WTC11 (cell line): ENCODE results near the gene CEMIP. TPM values are rescaled to one million over a fixed set of nuclear protein-coding genes. Genes with fewer than 3 reads are reported as not detected.

Experiments
- ATAC-seq: fragments of 200-7000 bp; cut with Tn5 transposase; 2 replicates; pipeline ENCODE4 v1.10.0; 2021; ENCODE audit warnings: mild to moderate bottlenecking, moderate library complexity
- CTCF ChIA-PET: fragments of 300-600 bp; sonication (Branson Sonifier 250); formaldehyde crosslinking; loops from one replicate; lab custom pipeline; 2021; ENCODE audit warnings: antibody characterized with exemption; lab: Charles Lee
- POLR2A ChIA-PET: fragments of 350-600 bp; sonication (Branson Sonifier 250); formaldehyde crosslinking; loops from one replicate; lab custom pipeline; 2021; ENCODE audit warnings: antibody characterized with exemption; lab: Charles Lee
- DNase-seq: peaks from one replicate; pipeline ENCODE4 v3.0.0; 2021; ENCODE audit warnings: low spot score
- H3K27ac Mint-ChIP-seq: 2 replicates; pipeline ENCODE4 v1.8.0; 2021; ENCODE audit warnings: mixed read lengths
- H3K27me3 Mint-ChIP-seq: 2 replicates; pipeline ENCODE4 v1.8.0; 2021; ENCODE audit warnings: low read depth, mild to moderate bottlenecking, moderate library complexity, mixed read lengths
- H3K36me3 Mint-ChIP-seq: 2 replicates; pipeline ENCODE4 v1.8.0; 2021; ENCODE audit warnings: mixed read lengths
- H3K4me1 Mint-ChIP-seq: 2 replicates; pipeline ENCODE4 v1.8.0; 2022; ENCODE audit warnings: mixed read lengths
- H3K4me3 Mint-ChIP-seq: 2 replicates; pipeline ENCODE4 v1.8.0; 2021; ENCODE audit warnings: mild to moderate bottlenecking, moderate library complexity, mixed read lengths
- H3K9me3 Mint-ChIP-seq: 2 replicates; pipeline ENCODE4 v1.8.0; 2021; ENCODE audit warnings: mixed read lengths
- CREM ChIP-seq: sonication (generic); formaldehyde crosslinking; IDR thresholded peaks from 2 replicates; pipeline ENCODE4 v1.8.1; 2022; ENCODE audit warnings: mild to moderate bottlenecking, missing genetic modification reagents, moderate library complexity
- EMX1 ChIP-seq: fragments of 250-450 bp; sonication (Bioruptor Pico); IDR thresholded peaks from 2 replicates; pipeline ENCODE4 v1.8.0; 2021; ENCODE audit warnings: mild to moderate bottlenecking
- ETV6 ChIP-seq: sonication (generic); formaldehyde crosslinking; IDR thresholded peaks from 2 replicates; pipeline ENCODE4 v1.8.1; 2022; ENCODE audit warnings: mild to moderate bottlenecking, missing genetic modification reagents
- FOXK1 ChIP-seq: sonication (generic); formaldehyde crosslinking; IDR thresholded peaks from 2 replicates; pipeline ENCODE4 v1.8.0; 2022; ENCODE audit warnings: mild to moderate bottlenecking, moderate library complexity, missing genetic modification reagents
- HMGA2 ChIP-seq: fragments of 250-450 bp; sonication (Bioruptor Pico); IDR thresholded peaks from 2 replicates; pipeline ENCODE4 v1.4.0; 2021; ENCODE audit warnings: mild to moderate bottlenecking, moderate library complexity
- JAZF1 ChIP-seq: fragments of 250-450 bp; sonication (Bioruptor Pico); IDR thresholded peaks from 2 replicates; pipeline ENCODE4 v1.9.0; 2021; ENCODE audit warnings: moderate library complexity, mild to moderate bottlenecking, inconsistent platforms
- NR2C2 ChIP-seq: sonication (generic); formaldehyde crosslinking; IDR thresholded peaks from 2 replicates; pipeline ENCODE4 v1.8.0; 2022; ENCODE audit warnings: mild to moderate bottlenecking, missing genetic modification reagents
- TP53 ChIP-seq: sonication (generic); formaldehyde crosslinking; IDR thresholded peaks from 2 replicates; pipeline ENCODE4 v1.8.1; 2023; ENCODE audit warnings: mild to moderate bottlenecking, missing genetic modification reagents
- ZNF219 ChIP-seq: sonication (generic); formaldehyde crosslinking; IDR thresholded peaks from 2 replicates; pipeline ENCODE4 v1.8.0; 2023; ENCODE audit warnings: missing genetic modification reagents, mild to moderate bottlenecking, borderline replicate concordance
- ZNF263 ChIP-seq: sonication (generic); formaldehyde crosslinking; IDR thresholded peaks from 2 replicates; pipeline ENCODE4 v1.8.1; 2022; ENCODE audit warnings: low read depth, mild to moderate bottlenecking, moderate library complexity, missing genetic modification reagents
- total RNA-seq: library from RNA; stranded (reverse); gene quantifications from 3 replicates; pipeline ENCODE4 v1.2.3, GENCODE V29; 2021
- TF ChIP-seq, protein P1 (sequence below): fragments of 200-600 bp; IDR thresholded peaks from 2 replicates; pipeline ENCODE4 v1.8.0; 2022; ENCODE audit warnings: antibody characterized with exemption
- TF ChIP-seq, protein P2 (sequence below): sonication (generic); formaldehyde crosslinking; IDR thresholded peaks from 2 replicates; pipeline ENCODE4 v1.8.1; 2022; ENCODE audit warnings: mild to moderate bottlenecking, moderate library complexity, missing genetic modification reagents
- TF ChIP-seq, protein P3 (sequence below): sonication (generic); formaldehyde crosslinking; IDR thresholded peaks from 2 replicates; pipeline ENCODE4 v1.8.1; 2023; ENCODE audit warnings: mild to moderate bottlenecking, missing genetic modification reagents, moderate library complexity
- TF ChIP-seq, protein P4 (sequence below): sonication (generic); formaldehyde crosslinking; IDR thresholded peaks from 2 replicates; pipeline ENCODE4 v1.8.0; 2022; ENCODE audit warnings: mild to moderate bottlenecking, missing genetic modification reagents
- TF ChIP-seq, protein P5 (sequence below): sonication (generic); formaldehyde crosslinking; IDR thresholded peaks from 2 replicates; pipeline ENCODE4 v1.8.1; 2022; ENCODE audit warnings: mild to moderate bottlenecking, missing genetic modification reagents, moderate library complexity, borderline replicate concordance
- TF ChIP-seq, protein P6 (sequence below): fragments of 250-450 bp; sonication (Bioruptor Pico); IDR thresholded peaks from 2 replicates; pipeline ENCODE4 v1.8.0; 2021; ENCODE audit warnings: mild to moderate bottlenecking

Gene CEMIP
- total RNA-seq, 1 experiment from 2014 or later = 0.87 TPM

DNA sequence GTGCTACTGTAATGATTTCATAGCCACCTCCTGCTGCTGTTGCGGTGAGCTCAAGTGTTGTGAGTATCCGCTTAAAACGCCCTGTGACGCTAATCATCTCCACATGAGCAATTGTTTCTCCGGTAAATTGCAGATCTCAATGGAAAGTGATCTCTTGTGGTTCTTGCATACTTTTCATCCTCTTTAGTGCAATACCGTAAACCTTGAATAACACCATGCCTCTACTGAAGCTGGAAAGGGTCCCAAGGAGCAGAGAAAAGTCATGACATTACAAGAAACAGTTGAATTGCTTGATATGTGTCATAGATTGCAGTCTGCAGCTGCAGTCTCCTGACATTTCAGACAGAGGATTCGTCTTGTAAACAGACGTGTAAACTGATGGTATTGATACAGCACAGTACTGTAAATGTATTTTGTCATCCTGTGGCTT is 6.0 kb upstream of the CEMIP start (continued):
- TF ChIP-seq, protein P1, sequence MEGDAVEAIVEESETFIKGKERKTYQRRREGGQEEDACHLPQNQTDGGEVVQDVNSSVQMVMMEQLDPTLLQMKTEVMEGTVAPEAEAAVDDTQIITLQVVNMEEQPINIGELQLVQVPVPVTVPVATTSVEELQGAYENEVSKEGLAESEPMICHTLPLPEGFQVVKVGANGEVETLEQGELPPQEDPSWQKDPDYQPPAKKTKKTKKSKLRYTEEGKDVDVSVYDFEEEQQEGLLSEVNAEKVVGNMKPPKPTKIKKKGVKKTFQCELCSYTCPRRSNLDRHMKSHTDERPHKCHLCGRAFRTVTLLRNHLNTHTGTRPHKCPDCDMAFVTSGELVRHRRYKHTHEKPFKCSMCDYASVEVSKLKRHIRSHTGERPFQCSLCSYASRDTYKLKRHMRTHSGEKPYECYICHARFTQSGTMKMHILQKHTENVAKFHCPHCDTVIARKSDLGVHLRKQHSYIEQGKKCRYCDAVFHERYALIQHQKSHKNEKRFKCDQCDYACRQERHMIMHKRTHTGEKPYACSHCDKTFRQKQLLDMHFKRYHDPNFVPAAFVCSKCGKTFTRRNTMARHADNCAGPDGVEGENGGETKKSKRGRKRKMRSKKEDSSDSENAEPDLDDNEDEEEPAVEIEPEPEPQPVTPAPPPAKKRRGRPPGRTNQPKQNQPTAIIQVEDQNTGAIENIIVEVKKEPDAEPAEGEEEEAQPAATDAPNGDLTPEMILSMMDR = no peak
- TF ChIP-seq, protein P2, sequence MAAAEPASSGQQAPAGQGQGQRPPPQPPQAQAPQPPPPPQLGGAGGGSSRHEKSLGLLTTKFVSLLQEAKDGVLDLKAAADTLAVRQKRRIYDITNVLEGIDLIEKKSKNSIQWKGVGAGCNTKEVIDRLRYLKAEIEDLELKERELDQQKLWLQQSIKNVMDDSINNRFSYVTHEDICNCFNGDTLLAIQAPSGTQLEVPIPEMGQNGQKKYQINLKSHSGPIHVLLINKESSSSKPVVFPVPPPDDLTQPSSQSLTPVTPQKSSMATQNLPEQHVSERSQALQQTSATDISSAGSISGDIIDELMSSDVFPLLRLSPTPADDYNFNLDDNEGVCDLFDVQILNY (CRISPR knock-in tag) = no peak
- TF ChIP-seq ZNF263 (no peak), ETV6 (CRISPR knock-in tag) (no peak)
- TF ChIP-seq, protein P3, sequence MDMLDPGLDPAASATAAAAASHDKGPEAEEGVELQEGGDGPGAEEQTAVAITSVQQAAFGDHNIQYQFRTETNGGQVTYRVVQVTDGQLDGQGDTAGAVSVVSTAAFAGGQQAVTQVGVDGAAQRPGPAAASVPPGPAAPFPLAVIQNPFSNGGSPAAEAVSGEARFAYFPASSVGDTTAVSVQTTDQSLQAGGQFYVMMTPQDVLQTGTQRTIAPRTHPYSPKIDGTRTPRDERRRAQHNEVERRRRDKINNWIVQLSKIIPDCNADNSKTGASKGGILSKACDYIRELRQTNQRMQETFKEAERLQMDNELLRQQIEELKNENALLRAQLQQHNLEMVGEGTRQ (CRISPR knock-in tag) = no peak

DNA sequence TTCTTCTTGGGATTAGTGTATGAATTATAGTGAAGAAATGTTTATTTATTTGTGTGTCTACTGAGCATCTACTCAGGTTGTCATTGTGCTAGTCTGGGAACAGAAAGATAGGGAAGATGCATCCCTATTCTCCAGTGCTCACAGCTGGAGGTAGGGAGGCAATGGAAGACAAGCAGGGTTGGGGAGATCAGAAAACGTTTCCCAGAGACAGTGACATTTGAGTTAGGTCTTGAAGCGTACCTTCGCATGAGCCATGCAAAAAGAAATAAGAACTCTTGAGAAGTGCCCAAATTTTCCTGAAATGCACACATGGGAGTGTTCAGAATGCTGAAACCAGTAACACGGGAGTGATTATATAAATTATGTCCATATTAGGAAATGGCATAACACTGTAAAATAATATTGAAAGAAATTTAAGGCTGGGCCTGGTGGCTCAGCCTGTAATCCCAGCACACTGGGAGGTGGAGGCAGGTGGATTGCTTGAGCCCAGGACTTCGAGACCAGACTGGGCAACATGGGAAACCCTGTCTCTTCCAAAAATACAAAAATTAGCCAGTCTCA is 5.3 kb upstream of the CEMIP start:
- no peaks in the 10 kb centered on the region for H3K4me1 Mint-ChIP-seq
- H3K36me3 Mint-ChIP-seq = no peaks in the 10 kb centered on the region
- peaks cover 15% of the 10 kb centered on the region for H3K27me3 Mint-ChIP-seq
- TF ChIP-seq HMGA2 (CRISPR knock-in tag) = no peak
- H3K9me3 Mint-ChIP-seq = peaks cover 6% of the 10 kb centered on the region
- ATAC-seq (no peak), DNase-seq (no peak)
- CTCF ChIA-PET = no interaction called here
- POLR2A ChIA-PET = no interaction called here
- no peak overlapping the region for H3K4me3 Mint-ChIP-seq
- no peak overlapping the region for H3K27ac Mint-ChIP-seq

DNA sequence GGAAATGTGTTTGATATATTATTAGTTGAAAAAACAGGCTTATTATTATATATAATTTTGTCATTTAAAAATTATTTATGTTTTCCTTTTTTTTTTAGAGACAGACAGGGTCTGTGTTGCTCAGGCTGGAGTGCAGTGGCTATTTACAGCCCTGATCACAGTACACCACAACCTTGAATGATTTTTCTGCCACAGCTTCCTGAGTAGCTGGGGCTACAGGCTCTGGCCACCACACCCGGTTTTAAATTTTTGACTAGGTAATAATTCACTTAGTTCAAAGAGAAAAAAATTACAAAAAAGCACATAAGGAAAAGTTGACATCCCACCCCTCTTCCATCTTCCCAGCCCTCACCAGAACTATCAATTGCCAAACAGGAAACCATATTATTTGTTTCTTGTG is 4.7 kb upstream of the CEMIP start:
- no peak overlapping the region for H3K4me3 Mint-ChIP-seq
- peaks cover 19% of the 10 kb centered on the region for H3K27me3 Mint-ChIP-seq
- H3K4me1 Mint-ChIP-seq = no peaks in the 10 kb centered on the region
- CTCF ChIA-PET = interaction anchor here (3.2 kb wide), 1 partner anchor 319 kb away, joined by 47 read pairs; no protein-coding TSS in a partner anchor
- no peak for TF ChIP-seq HMGA2 (CRISPR knock-in tag)
- TF ChIP-seq, all 79 proteins: peak for 0
- Mint-ChIP-seq H3K27ac (no peak overlapping the region), H3K9me3 (peaks cover 3% of the 10 kb centered on the region), H3K36me3 (no peaks in the 10 kb centered on the region)
- ATAC-seq (no peak), DNase-seq (no peak)
- POLR2A ChIA-PET = no interaction called here

DNA sequence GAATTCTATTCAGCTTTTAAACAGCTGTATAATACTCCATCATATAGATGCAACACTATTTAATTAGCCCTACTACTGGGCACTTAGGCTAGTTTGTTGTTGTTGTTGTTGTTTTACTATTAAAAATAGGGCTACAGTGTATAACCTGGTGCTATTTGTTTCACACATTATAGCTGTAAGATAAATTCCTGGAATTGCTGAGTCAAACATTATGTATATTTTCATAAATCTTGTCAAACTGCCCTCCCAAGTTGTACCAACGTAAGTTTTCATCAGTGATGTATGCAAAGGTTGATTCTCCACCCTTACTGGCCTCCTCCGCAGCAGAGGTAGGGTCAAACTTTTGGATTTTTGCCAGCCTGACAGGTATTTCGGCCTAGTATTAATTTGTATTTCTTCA is 3.8 kb upstream of the CEMIP start:
- H3K4me1 Mint-ChIP-seq = peaks cover 8% of the 10 kb centered on the region
- TF ChIP-seq TP53 (CRISPR knock-in tag) (no peak), ZNF219 (CRISPR knock-in tag) (no peak), EMX1 (CRISPR knock-in tag) (no peak), ETV6 (CRISPR knock-in tag) (no peak), JAZF1 (CRISPR knock-in tag) (no peak), CREM (CRISPR knock-in tag) (no peak), NR2C2 (CRISPR knock-in tag) (no peak), FOXK1 (CRISPR knock-in tag) (no peak)
- TF ChIP-seq, protein P4, sequence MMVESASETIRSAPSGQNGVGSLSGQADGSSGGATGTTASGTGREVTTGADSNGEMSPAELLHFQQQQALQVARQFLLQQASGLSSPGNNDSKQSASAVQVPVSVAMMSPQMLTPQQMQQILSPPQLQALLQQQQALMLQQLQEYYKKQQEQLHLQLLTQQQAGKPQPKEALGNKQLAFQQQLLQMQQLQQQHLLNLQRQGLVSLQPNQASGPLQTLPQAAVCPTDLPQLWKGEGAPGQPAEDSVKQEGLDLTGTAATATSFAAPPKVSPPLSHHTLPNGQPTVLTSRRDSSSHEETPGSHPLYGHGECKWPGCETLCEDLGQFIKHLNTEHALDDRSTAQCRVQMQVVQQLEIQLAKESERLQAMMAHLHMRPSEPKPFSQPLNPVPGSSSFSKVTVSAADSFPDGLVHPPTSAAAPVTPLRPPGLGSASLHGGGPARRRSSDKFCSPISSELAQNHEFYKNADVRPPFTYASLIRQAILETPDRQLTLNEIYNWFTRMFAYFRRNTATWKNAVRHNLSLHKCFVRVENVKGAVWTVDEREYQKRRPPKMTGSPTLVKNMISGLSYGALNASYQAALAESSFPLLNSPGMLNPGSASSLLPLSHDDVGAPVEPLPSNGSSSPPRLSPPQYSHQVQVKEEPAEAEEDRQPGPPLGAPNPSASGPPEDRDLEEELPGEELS (CRISPR knock-in tag) = no peak
- TF ChIP-seq, protein P5, sequence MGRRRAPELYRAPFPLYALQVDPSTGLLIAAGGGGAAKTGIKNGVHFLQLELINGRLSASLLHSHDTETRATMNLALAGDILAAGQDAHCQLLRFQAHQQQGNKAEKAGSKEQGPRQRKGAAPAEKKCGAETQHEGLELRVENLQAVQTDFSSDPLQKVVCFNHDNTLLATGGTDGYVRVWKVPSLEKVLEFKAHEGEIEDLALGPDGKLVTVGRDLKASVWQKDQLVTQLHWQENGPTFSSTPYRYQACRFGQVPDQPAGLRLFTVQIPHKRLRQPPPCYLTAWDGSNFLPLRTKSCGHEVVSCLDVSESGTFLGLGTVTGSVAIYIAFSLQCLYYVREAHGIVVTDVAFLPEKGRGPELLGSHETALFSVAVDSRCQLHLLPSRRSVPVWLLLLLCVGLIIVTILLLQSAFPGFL = no peak
- TF ChIP-seq, protein P6, sequence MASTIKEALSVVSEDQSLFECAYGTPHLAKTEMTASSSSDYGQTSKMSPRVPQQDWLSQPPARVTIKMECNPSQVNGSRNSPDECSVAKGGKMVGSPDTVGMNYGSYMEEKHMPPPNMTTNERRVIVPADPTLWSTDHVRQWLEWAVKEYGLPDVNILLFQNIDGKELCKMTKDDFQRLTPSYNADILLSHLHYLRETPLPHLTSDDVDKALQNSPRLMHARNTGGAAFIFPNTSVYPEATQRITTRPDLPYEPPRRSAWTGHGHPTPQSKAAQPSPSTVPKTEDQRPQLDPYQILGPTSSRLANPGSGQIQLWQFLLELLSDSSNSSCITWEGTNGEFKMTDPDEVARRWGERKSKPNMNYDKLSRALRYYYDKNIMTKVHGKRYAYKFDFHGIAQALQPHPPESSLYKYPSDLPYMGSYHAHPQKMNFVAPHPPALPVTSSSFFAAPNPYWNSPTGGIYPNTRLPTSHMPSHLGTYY (CRISPR knock-in tag) = no peak
- TF ChIP-seq, all 79 proteins: peak for 0
- CTCF ChIA-PET = interaction anchor here (1.3 to 6.4 kb wide), 13 partner anchors 7 to 356 kb away, joined by 3 to 143 read pairs (median 9); no protein-coding TSS in a partner anchor
- Mint-ChIP-seq H3K4me3 (no peak overlapping the region), H3K36me3 (no peaks in the 10 kb centered on the region), H3K9me3 (no peaks in the 10 kb centered on the region), H3K27ac (no peak overlapping the region), H3K27me3 (peaks cover 27% of the 10 kb centered on the region)
- no peak for ATAC-seq
- DNase-seq = no peak
- POLR2A ChIA-PET = no interaction called here
